Transverse colon (tissue), 4 donors: ENCODE results near the gene CGNL1. TPM values are rescaled to one million over a fixed set of nuclear protein-coding genes. Genes with fewer than 3 reads are reported as not detected.

Source experiments
- DNase-seq: peaks from one replicate; pipeline ENCODE4 v3.0.0-alpha.2; 2019
- H3K27ac ChIP-seq, 4 donors: fragments of 200-600 bp; sonication (generic); 2 replicates each; pipeline ENCODE4 v1.5.1; 2016 to 2018; ENCODE audit warnings: inconsistent platforms in 4 of 4
- H3K27me3 ChIP-seq: fragments of 200-600 bp; sonication (generic); 2 replicates; pipeline ENCODE4 v1.5.1; 2017; ENCODE audit warnings: inconsistent platforms
- H3K36me3 ChIP-seq, 4 donors: fragments of 200-600 bp; sonication (generic); 2 replicates each; pipeline ENCODE4 v1.5.1; 2017 to 2019; ENCODE audit warnings: inconsistent platforms in 4 of 4
- H3K4me1 ChIP-seq, 4 donors: fragments of 200-600 bp; sonication (generic); 2 replicates each; pipeline ENCODE4 v1.5.1; 2017 to 2020; ENCODE audit warnings: inconsistent platforms in 4 of 4
- H3K4me3 ChIP-seq, 4 donors: fragments of 200-600 bp; sonication (generic); 1 replicate in 1 of 4; 2 replicates in 3 of 4; pipeline versions ENCODE4 v1.5.1 to v1.6.1; 2017 to 2019; ENCODE audit warnings: inconsistent platforms in 4 of 4
- H3K9me3 ChIP-seq, 2 donors: fragments of 200-600 bp; sonication (generic); 2 replicates each; pipeline ENCODE4 v1.5.1; 2017 to 2019; ENCODE audit warnings: inconsistent platforms in 2 of 2
- CTCF ChIP-seq, 5 experiments: fragments of 200-600 bp in 3 of 5; fragments of 450-650 bp in 2 of 5; sonication (generic) in 3 of 5; IDR thresholded peaks; 1 replicate in 2 of 5; 2 replicates in 3 of 5; pipeline ENCODE4 v1.5.1; 2016 to 2017; ENCODE audit warnings: antibody characterized with exemption in 5 of 5, inconsistent platforms in 3 of 5, mild to moderate bottlenecking in 2 of 5, moderate library complexity in 1 of 5
- EP300 ChIP-seq: sonication (generic); formaldehyde crosslinking; IDR thresholded peaks from one replicate; pipeline ENCODE4 v1.6.1; 2017; ENCODE audit warnings: antibody characterized with exemption, low read depth
- POLR2A ChIP-seq: fragments of 450-650 bp; IDR thresholded peaks from one replicate; pipeline ENCODE4 v1.6.1; 2016; ENCODE audit warnings: antibody characterized with exemption, mild to moderate bottlenecking, moderate library complexity
- POLR2AphosphoS5 ChIP-seq, 3 donors: sonication (generic); formaldehyde crosslinking; IDR thresholded peaks; one replicate each; pipeline ENCODE4 v1.6.1; 2016; ENCODE audit warnings: antibody characterized with exemption in 3 of 3
- WGBS, 2 donors: methylation state at CpG; one replicate each; pipeline ENCODE4 v1.1.5; 2018; ENCODE audit warnings: low coverage in 1 of 2; 5-methylcytosine and 5-hydroxymethylcytosine counted together
- in situ Hi-C, 4 donors: fragments of 200-750 bp; cut with MboI; loops; one replicate each; pipeline versions ENCODE4 v1.15.0 to v1.15.1; 2017; ENCODE audit warnings: low sequenced_read_pairs in 3 of 4, low pct_ligation_motif_present in 1 of 4, low pct_unique_long_range_greater_than_20kb in 1 of 4
- intact Hi-C: fragments of 100-400 bp; cut with DNase I; formaldehyde crosslinking; loops from one replicate; pipeline ENCODE4 v1.15.1; 2023; ENCODE audit warnings: low total_unique reads
- total RNA-seq, 4 donors: library from RNA; depleted of rRNA; stranded (reverse); fragments of >200 nt; gene quantifications; one replicate each; pipeline ENCODE4 v1.1.0, GENCODE V29; 2016

CGNL1 gene
- total RNA-seq, 4 donors from 2014 or later: 1.1 to 2.2 (median 1.8) TPM

- TF ChIP-seq EP300 (no peak), POLR2AphosphoS5 (IDR thresholded peaks at IDR 0.05) (no peak), POLR2A (no peak), CTCF (IDR thresholded peaks at IDR 0.05) (no peak)
- no peaks in the 10 kb centered on the region for H3K9me3 ChIP-seq
- WGBS, 2 donors: 66 to 100% methylated on average over 1 to 5 of the region's 5 CpGs
- peaks cover 0 to 24% (median 9%) of the 10 kb centered on the region in 4 donors for H3K4me1 ChIP-seq
- H3K27ac ChIP-seq: no peak overlapping the region
- no peak for DNase-seq
- no peaks in the 10 kb centered on the region for H3K36me3 ChIP-seq
- no peak overlapping the region for H3K4me3 ChIP-seq
- no peaks in the 10 kb centered on the region for H3K27me3 ChIP-seq
- in situ Hi-C loops: loop anchor here (5.0 to 25.0 kb wide), 3 partner anchors 184 to 1039 kb away; no protein-coding TSS in a partner anchor
- intact Hi-C loops: no loop called here
Measured at GRCh38 chr15:57526615-57527014, 150.3 kb downstream of the CGNL1 start.

- Histone ChIP-seq H3K27ac (no peak overlapping the region), H3K9me3 (no peaks in the 10 kb centered on the region), H3K36me3 (no peaks in the 10 kb centered on the region), H3K4me3 (no peak overlapping the region), H3K4me1 (peaks cover 0 to 18% (median 6%) of the 10 kb centered on the region in 4 donors), H3K27me3 (no peaks in the 10 kb centered on the region)
- peak; percentile 54 to 81 (median 64) for TF ChIP-seq CTCF (IDR thresholded peaks at IDR 0.05)
- no peak for TF ChIP-seq POLR2A
- intact Hi-C loops: loop anchor here (1.0 kb wide), 1 partner anchor 190 kb away; no protein-coding TSS in a partner anchor
- DNase-seq: no peak
- WGBS, 2 donors: 29 to 55% methylated on average over 3 to 9 of the region's 9 CpGs
- in situ Hi-C loops: loop anchor here (5.0 to 25.0 kb wide), 3 partner anchors 185 to 1040 kb away; no protein-coding TSS in a partner anchor
Measured at GRCh38 chr15:57527382-57528091, 151.2 kb downstream of the CGNL1 start.

GRCh38 chr15:57528940-57529565, 152.7 kb downstream of the CGNL1 start:
- Histone ChIP-seq H3K27ac (no peak overlapping the region), H3K36me3 (no peaks in the 10 kb centered on the region), H3K9me3 (no peaks in the 10 kb centered on the region), H3K4me3 (no peak overlapping the region), H3K4me1 (peaks cover 0 to 18% (median 6%) of the 10 kb centered on the region in 4 donors), H3K27me3 (no peaks in the 10 kb centered on the region)
- WGBS, 2 donors: 0 to 63% methylated on average over 1 of the region's 1 CpG
- TF ChIP-seq CTCF (IDR thresholded peaks at IDR 0.05) (no peak), EP300 (no peak), POLR2A (no peak), POLR2AphosphoS5 (IDR thresholded peaks at IDR 0.05) (no peak)
- intact Hi-C loops: loop anchor here (1.0 kb wide), 1 partner anchor 192 kb away; no protein-coding TSS in a partner anchor
- in situ Hi-C loops: loop anchor here (5.0 to 25.0 kb wide), 3 partner anchors 187 to 1042 kb away; no protein-coding TSS in a partner anchor
- no peak for DNase-seq

- no peak overlapping the region for H3K4me3 ChIP-seq
- no peaks in the 10 kb centered on the region for H3K27me3 ChIP-seq
- intact Hi-C loops (no loop called here), in situ Hi-C loops (loop anchor here (5.0 to 25.0 kb wide), 3 partner anchors 187 to 1042 kb away; no protein-coding TSS in a partner anchor)
- 0 to 31% methylated on average over 1 to 2 of the region's 2 CpGs for WGBS, 2 donors
- H3K4me1 ChIP-seq: peaks cover 0 to 18% (median 6%) of the 10 kb centered on the region in 4 donors
- DNase-seq: no peak
- no peaks in the 10 kb centered on the region for H3K9me3 ChIP-seq
- H3K36me3 ChIP-seq: no peaks in the 10 kb centered on the region
- TF ChIP-seq EP300: no peak
- TF ChIP-seq POLR2AphosphoS5 (IDR thresholded peaks at IDR 0.05): no peak
- TF ChIP-seq POLR2A: no peak
- no peak for TF ChIP-seq CTCF (IDR thresholded peaks at IDR 0.05)
- no peak overlapping the region for H3K27ac ChIP-seq
Measured at GRCh38 chr15:57529748-57530147, 153.4 kb downstream of the CGNL1 start.
